GM18499 (cell line): ENCODE measurements around the gene ID3.

ENCODE experiments used
- ATAC-seq: cut with Tn5 transposase; IDR thresholded peaks from one replicate; pipeline ENCODE4 v1.9.1; 2021; ENCODE audit warnings: moderate number of reproducible peaks; ENCODE audit not compliant: insufficient read depth, unreplicated experiment

The ID3 gene

GRCh38 chr1:23567996-23568607 is 8.8 kb upstream of the ID3 start:
- no peak for ATAC-seq

- ATAC-seq = no peak
These were observed 8.3 kb upstream of the ID3 start for GRCh38 chr1:23567629-23567995.

GRCh38 chr1:23566304-23566703 is 7.0 kb upstream of the ID3 start:
- no peak for ATAC-seq

- ATAC-seq = no peak
These were observed 6.5 kb upstream of the ID3 start for GRCh38 chr1:23565776-23566175.

GRCh38 chr1:23564529-23565122 is 5.3 kb upstream of the ID3 start:
- ATAC-seq = no peak

- no peak for ATAC-seq
These were observed 4.6 kb upstream of the ID3 start for GRCh38 chr1:23563755-23564374.

- ATAC-seq = no peak
These were observed 3.7 kb upstream of the ID3 start for GRCh38 chr1:23563003-23563402.

- no peak for ATAC-seq
These were observed 3.0 kb upstream of the ID3 start for GRCh38 chr1:23562137-23562876.

GRCh38 chr1:23561813-23562100 is 2.5 kb upstream of the ID3 start:
- no peak for ATAC-seq

GRCh38 chr1:23561076-23561812 is 1.9 kb upstream of the ID3 start:
- no peak for ATAC-seq

GRCh38 chr1:23559985-23560741 is 862 bp upstream of the ID3 start:
- ATAC-seq = no peak

- no peak for ATAC-seq
These were observed 497 bp downstream of the ID3 start for GRCh38 chr1:23558872-23559135.

GRCh38 chr1:23558140-23558871 is 995 bp downstream of the ID3 start:
- no peak for ATAC-seq

- ATAC-seq = no peak
These were observed 1.7 kb downstream of the ID3 start for GRCh38 chr1:23557471-23558124.

- no peak for ATAC-seq
These were observed 2.4 kb downstream of the ID3 start for GRCh38 chr1:23556635-23557470.

GRCh38 chr1:23555986-23556634 is 3.2 kb downstream of the ID3 start:
- ATAC-seq = no peak

GRCh38 chr1:23555270-23555985 is 3.9 kb downstream of the ID3 start:
- ATAC-seq = no peak
